NB4 (cell line): ENCODE results near the gene ZDHHC1.

ENCODE experiments used
- MYC ChIP-seq: IDR thresholded peaks from 2 replicates; pipeline ENCODE4 v1.6.1; 2011; ENCODE audit warnings: low read depth, low read length
- POLR2A ChIP-seq: IDR thresholded peaks from 2 replicates; pipeline ENCODE4 v1.6.1; 2011; ENCODE audit warnings: mild to moderate bottlenecking; ENCODE audit not compliant: insufficient read length; ENCODE audit errors: extremely low read depth
- TF ChIP-seq, protein P1 (sequence below): IDR thresholded peaks from one replicate; pipeline ENCODE4 v1.5.1; 2012; ENCODE audit warnings: low read depth, low read length
- TF ChIP-seq, protein P2 (sequence below): IDR thresholded peaks from 2 replicates; pipeline ENCODE4 v1.6.1; 2011; ENCODE audit warnings: low read depth, low read length

DNA sequence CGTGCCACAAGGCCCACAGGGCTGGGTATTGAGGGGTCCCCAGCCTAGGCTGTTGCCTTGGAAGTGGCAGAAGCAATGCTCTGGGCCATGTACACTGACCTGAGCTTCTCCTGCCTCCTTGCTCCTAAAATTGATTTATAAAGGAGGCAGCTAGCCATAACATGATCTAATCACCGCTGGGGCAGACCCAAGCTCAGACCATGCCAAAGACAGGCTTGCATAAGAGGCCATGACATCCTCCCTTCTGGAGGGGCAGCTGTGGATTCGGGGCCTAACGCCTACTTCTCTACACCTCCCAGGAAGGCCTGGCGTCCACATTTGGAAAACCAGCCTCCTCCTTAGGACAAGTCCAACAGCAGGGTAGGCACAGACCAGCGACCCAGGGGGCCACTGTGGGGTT lies 27.0 kb upstream of the ZDHHC1 start:
- TF ChIP-seq, protein P1, sequence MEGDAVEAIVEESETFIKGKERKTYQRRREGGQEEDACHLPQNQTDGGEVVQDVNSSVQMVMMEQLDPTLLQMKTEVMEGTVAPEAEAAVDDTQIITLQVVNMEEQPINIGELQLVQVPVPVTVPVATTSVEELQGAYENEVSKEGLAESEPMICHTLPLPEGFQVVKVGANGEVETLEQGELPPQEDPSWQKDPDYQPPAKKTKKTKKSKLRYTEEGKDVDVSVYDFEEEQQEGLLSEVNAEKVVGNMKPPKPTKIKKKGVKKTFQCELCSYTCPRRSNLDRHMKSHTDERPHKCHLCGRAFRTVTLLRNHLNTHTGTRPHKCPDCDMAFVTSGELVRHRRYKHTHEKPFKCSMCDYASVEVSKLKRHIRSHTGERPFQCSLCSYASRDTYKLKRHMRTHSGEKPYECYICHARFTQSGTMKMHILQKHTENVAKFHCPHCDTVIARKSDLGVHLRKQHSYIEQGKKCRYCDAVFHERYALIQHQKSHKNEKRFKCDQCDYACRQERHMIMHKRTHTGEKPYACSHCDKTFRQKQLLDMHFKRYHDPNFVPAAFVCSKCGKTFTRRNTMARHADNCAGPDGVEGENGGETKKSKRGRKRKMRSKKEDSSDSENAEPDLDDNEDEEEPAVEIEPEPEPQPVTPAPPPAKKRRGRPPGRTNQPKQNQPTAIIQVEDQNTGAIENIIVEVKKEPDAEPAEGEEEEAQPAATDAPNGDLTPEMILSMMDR, result no peak
- TF ChIP-seq, protein P2, sequence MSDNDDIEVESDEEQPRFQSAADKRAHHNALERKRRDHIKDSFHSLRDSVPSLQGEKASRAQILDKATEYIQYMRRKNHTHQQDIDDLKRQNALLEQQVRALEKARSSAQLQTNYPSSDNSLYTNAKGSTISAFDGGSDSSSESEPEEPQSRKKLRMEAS, result no peak
- TF ChIP-seq POLR2A, result no peak
- TF ChIP-seq MYC, result no peak
